OCI-M1 (cell line): ENCODE measurements around the gene FKBP2.
"Not testable (repeated sequence)": the region's sequence is repeated elsewhere in the genome, so short reads cannot be mapped to it uniquely, and the experiment has no call there.

Source experiments
- DNase-seq: peaks from one replicate; lab custom pipeline; 2025; lab: John Stamatoyannopoulos, UW

Gene FKBP2

DNA sequence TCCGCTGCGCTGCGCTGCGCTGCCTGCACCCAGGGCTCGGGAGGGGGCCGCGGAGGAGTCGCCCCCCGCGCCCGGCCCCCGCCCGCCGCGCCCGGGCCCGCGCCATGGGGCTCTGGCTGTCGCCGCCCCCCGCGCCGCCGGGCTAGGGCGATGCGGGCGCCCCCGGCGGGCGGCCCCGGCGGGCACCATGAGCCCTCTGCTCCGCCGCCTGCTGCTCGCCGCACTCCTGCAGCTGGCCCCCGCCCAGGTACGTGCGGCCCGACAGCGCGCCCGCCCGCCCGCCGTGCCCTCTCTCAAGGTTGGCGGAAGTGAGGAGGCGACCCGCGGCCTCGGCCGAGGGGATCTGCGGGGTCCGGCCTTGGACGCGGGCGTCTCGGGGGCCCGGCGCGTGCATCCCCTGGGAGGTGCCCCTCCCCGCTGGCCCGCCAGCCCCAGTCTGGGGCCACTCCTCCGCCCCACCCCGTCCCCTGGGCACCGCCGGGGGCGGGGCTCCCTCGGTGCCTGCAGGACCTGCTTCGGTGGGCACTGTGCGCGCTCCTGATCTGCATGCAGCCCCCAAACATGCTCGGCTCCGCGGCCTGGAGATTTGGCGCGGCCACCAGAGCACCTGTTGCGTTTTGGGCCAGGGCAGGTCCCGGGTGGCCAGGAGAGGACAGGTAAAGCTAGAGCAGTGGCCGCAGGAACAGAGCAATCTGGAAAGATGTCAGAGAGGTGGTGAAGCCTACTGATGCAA, 6.1 kb upstream of the FKBP2 start:
- peak; percentile 53 for DNase-seq

- no peak for DNase-seq
Measured at GRCh38 chr11:64235437-64236161, 5.3 kb upstream of the FKBP2 start.

GRCh38 chr11:64237484-64237951, 3.4 kb upstream of the FKBP2 start:
- DNase-seq: no peak

- DNase-seq: no peak
Measured at GRCh38 chr11:64238076-64238475, 2.8 kb upstream of the FKBP2 start.

- DNase-seq: no peak
Measured at GRCh38 chr11:64238999-64239398, 1.9 kb upstream of the FKBP2 start.

GRCh38 chr11:64239662-64240434, 1.0 kb upstream of the FKBP2 start:
- peak; percentile 81 for DNase-seq

DNA sequence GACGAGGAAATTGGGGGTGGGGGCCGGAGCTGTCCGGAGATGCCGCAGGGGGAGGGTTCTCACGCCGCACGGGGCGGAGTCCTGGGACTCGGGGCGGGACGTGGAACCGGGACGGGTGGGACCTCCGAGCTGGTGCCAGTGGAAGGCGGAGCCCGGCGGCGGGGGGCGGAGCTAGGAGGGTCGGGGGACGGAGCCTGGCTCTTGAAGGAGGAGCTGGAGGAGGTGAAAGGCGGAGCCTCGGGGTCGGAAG, 271 bp downstream of the FKBP2 start:
- DNase-seq: peak; percentile 99

DNA sequence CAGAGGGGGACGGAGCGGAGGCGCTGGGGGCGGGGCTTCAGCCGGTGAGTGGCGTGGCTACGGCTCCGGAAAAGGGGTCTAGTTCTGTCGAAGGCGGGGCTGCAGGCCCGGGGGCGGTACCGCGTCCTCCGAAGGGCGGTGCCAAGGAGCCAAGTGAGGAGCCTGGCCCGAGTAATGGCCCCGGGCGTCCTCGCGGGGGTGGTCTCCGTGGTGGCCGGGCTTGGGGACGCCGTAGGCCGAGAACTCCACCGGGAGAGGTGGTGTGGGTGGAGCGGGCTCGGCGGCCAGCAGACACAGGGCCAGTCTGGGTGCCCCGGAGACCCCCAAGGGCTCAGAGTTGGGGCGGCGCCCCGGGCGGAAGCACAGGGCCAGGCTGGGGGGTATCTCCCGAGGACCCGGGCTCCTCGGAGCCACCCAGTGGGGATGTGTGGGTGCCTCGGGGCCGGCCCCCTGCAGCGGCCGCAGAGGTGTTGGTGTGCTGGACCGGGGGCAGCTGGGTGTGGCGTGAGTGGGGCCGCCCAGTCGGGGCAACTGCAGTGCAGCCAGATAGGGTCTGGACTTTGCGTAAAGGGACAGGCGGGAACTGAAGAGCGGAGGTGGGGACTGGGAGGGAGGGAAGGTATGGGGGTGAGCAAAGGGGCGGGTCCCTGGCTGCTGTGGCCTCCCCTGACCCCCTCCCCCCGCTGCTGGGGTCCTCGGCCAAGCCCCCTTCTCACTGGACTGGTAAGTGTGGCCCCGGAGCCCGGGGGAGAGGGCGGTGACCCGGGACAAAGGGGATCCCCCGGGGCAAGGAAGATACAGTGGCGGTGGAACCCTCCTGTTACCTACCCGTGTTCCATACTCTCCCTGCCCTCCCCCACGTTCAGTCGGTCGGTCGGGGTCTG, 838 bp downstream of the FKBP2 start:
- DNase-seq: peak; percentile 72

GRCh38 chr11:64243236-64243854, 2.5 kb downstream of the FKBP2 start:
- no peak for DNase-seq

- no peak for DNase-seq
Measured at GRCh38 chr11:64244107-64244506, 3.2 kb downstream of the FKBP2 start.

DNA sequence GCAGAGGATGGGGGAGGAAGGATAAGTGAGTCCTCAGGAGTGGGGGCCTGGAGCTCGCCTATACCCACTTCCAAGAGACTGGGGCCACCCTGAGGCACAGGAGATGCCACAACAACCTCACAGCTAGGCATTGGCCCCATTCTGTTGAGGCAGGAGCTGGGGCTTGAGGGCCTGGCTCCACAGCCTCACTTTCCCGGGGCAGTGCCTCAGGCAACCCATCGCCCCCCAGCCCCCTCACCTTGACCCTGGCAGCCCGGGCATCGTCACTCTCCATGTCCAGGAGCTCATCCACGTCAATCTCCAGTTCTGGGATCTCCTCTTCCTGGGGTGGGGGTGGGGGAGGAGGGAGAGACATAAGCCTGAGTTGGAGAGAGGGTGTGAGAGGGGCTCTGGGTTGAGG, 4.1 kb downstream of the FKBP2 start:
- DNase-seq: no peak

DNA sequence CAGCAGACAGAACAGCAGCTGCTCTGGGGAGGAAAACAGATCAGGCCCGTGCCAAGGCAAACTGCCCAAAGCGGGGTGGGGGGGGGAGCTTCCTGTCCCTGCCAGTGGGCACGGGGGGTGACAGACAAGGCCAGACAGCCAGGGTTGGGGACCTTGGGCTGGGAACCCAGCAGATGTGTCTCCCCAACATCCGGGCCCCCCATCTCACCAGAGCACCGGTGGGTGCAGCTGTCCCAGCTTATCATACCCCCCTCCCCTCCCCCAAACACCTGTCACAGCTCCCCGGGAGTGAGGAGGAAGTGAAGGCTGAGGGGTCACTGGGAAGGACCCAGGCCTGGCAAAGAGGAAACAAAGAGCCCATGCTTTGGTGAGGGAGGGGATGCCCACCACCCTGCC, 4.5 kb downstream of the FKBP2 start:
- no peak for DNase-seq

- peak; percentile 79 for DNase-seq
Measured at GRCh38 chr11:64245797-64246620, 5.1 kb downstream of the FKBP2 start.

DNA sequence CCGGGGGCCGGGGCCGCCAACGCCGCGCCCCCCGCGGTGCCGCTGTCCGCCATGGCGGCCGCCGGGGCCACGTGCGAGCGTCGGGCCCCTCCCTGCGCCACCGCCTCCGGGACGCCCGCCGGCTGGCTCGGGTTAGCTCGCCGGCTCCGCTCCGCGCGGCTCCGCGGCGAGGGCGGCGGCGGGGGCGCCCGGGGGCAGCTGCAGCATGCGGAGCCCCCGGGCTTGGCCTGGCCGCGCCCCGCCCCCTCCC, 5.7 kb downstream of the FKBP2 start:
- not testable (repeated sequence) for DNase-seq

- peak; percentile 92 for DNase-seq
Measured at GRCh38 chr11:64246871-64247728, 6.2 kb downstream of the FKBP2 start, which contains the start of gene PPP1R14B. Gene PPP1R14B (minus strand): TSS chr11:64246943. CDS start chr11:64246673, 270 bp downstream.

GRCh38 chr11:64247729-64248531, 7.0 kb downstream of the FKBP2 start:
- no peak for DNase-seq

- DNase-seq: no peak
Measured at GRCh38 chr11:64248578-64248977, 7.7 kb downstream of the FKBP2 start.

- DNase-seq: no peak
Measured at GRCh38 chr11:64249038-64249437, 8.1 kb downstream of the FKBP2 start.
